Uterus (tissue), 4 donors: ENCODE data around the gene GATAD2B. TPM values are rescaled to one million over a fixed set of nuclear protein-coding genes. Genes with fewer than 3 reads are reported as not detected.

Experiments used
- DNase-seq, 2 donors: peaks; one replicate each; pipeline ENCODE4 v3.0.0-alpha.2; 2019 to 2020
- H3K27ac ChIP-seq, 2 donors: fragments of 200-600 bp; sonication (generic); 1 replicate in 1 of 2; 2 replicates in 1 of 2; pipeline ENCODE4 v1.5.1; 2016 to 2018
- H3K27me3 ChIP-seq, 2 donors: fragments of 200-600 bp; sonication (generic); one replicate each; pipeline ENCODE4 v1.5.1; 2018 to 2019; ENCODE audit warnings: control low read depth in 1 of 2
- H3K36me3 ChIP-seq, 2 donors: fragments of 200-600 bp; sonication (generic); one replicate each; pipeline ENCODE4 v1.5.1; 2019; ENCODE audit warnings: control low read depth in 1 of 2
- H3K4me1 ChIP-seq, 2 donors: fragments of 200-600 bp; sonication (generic); one replicate each; pipeline ENCODE4 v1.5.1; 2018 to 2019; ENCODE audit warnings: control low read depth in 1 of 2
- H3K4me3 ChIP-seq, 2 donors: fragments of 200-600 bp; sonication (generic); 1 replicate in 1 of 2; 2 replicates in 1 of 2; pipeline ENCODE4 v1.5.1; 2018 to 2019; ENCODE audit warnings: mild to moderate bottlenecking in 1 of 2
- H3K9me3 ChIP-seq, 2 donors: fragments of 200-600 bp; sonication (generic); one replicate each; pipeline ENCODE4 v1.5.1; 2019; ENCODE audit warnings: control low read depth in 1 of 2
- POLR2A ChIP-seq, 2 donors: fragments of 450-650 bp; IDR thresholded peaks; one replicate each; pipeline ENCODE4 v1.6.1; 2016; ENCODE audit warnings: antibody characterized with exemption in 2 of 2, mild to moderate bottlenecking in 1 of 2, moderate library complexity in 1 of 2
- intact Hi-C: fragments of 100-400 bp; cut with DNase I; formaldehyde crosslinking; loops from one replicate; pipeline ENCODE4 v1.15.1; 2023; ENCODE audit warnings: low total_unique reads
- total RNA-seq, 4 donors: library from RNA; depleted of rRNA in 3 of 4; stranded (reverse); fragments of >200 nt in 3 of 4; gene quantifications; one replicate each; pipeline versions ENCODE4 v1.1.0 to v1.2.4, GENCODE V29; 2014 to 2023
- TF ChIP-seq, protein P1 (sequence below), 4 experiments: fragments of 200-600 bp in 2 of 4; fragments of 450-650 bp in 2 of 4; sonication (generic) in 2 of 4; IDR thresholded peaks; one replicate each; pipeline ENCODE4 v1.5.1; 2016 to 2019; ENCODE audit warnings: antibody characterized with exemption in 4 of 4, mild to moderate bottlenecking in 2 of 4, moderate library complexity in 1 of 4
- donor health status: DM: yes; HTN: yes; CAD: no.

GATAD2B gene
- total RNA-seq, 4 donors from 2014 or later: 7.1 to 79.0 (median 26.6) TPM

GRCh38 chr1:153833171-153833570 lies 89.6 kb downstream of the GATAD2B start:
- H3K36me3 ChIP-seq: no peaks in the 10 kb centered on the region
- no peak for DNase-seq
- H3K9me3 ChIP-seq: no peaks in the 10 kb centered on the region
- intact Hi-C loops: no loop called here
- no peaks in the 10 kb centered on the region for H3K27me3 ChIP-seq
- TF ChIP-seq POLR2A (IDR thresholded peaks at IDR 0.05): no peak
- TF ChIP-seq, protein P1, sequence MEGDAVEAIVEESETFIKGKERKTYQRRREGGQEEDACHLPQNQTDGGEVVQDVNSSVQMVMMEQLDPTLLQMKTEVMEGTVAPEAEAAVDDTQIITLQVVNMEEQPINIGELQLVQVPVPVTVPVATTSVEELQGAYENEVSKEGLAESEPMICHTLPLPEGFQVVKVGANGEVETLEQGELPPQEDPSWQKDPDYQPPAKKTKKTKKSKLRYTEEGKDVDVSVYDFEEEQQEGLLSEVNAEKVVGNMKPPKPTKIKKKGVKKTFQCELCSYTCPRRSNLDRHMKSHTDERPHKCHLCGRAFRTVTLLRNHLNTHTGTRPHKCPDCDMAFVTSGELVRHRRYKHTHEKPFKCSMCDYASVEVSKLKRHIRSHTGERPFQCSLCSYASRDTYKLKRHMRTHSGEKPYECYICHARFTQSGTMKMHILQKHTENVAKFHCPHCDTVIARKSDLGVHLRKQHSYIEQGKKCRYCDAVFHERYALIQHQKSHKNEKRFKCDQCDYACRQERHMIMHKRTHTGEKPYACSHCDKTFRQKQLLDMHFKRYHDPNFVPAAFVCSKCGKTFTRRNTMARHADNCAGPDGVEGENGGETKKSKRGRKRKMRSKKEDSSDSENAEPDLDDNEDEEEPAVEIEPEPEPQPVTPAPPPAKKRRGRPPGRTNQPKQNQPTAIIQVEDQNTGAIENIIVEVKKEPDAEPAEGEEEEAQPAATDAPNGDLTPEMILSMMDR (IDR thresholded peaks at IDR 0.05): no peak
- H3K27ac ChIP-seq: no peak overlapping the region
- no peaks in the 10 kb centered on the region for H3K4me1 ChIP-seq
- H3K4me3 ChIP-seq: no peak overlapping the region

- Histone ChIP-seq H3K36me3 (no peaks in the 10 kb centered on the region), H3K4me3 (no peak overlapping the region), H3K9me3 (no peaks in the 10 kb centered on the region), H3K27me3 (no peaks in the 10 kb centered on the region), H3K4me1 (no peaks in the 10 kb centered on the region), H3K27ac (no peak overlapping the region)
- TF ChIP-seq, protein P1 (IDR thresholded peaks at IDR 0.05): no peak
- TF ChIP-seq POLR2A (IDR thresholded peaks at IDR 0.05): no peak
- intact Hi-C loops: no loop called here
- no peak for DNase-seq
Observed at GRCh38 chr1:153832293-153832692, 90.5 kb downstream of the GATAD2B start.

DNA sequence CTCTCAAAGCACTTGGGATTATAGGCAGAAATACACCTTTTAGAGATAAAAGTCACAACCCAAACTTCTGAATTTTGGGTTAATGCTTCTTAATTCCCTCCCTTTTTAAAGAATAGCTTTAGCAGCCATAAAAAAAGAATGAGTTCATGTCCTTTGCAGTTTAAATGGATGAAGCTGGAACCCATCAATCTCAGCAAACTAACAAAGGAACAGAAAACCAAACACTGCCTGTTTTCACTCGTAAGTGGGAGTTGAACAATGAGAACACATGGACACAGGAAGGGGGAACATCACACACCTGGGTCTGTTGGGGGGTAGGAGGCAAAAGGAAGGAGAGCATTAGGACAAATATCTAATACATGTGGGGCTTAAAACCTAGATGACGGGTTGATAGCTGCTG lies 91.7 kb downstream of the GATAD2B start:
- no peaks in the 10 kb centered on the region for H3K27me3 ChIP-seq
- no peaks in the 10 kb centered on the region for H3K36me3 ChIP-seq
- no peaks in the 10 kb centered on the region for H3K9me3 ChIP-seq
- DNase-seq: no peak
- no peak overlapping the region for H3K4me3 ChIP-seq
- H3K27ac ChIP-seq: no peak overlapping the region
- intact Hi-C loops: no loop called here
- TF ChIP-seq POLR2A (IDR thresholded peaks at IDR 0.05): no peak
- TF ChIP-seq, protein P1 (IDR thresholded peaks at IDR 0.05): no peak
- no peaks in the 10 kb centered on the region for H3K4me1 ChIP-seq

DNA sequence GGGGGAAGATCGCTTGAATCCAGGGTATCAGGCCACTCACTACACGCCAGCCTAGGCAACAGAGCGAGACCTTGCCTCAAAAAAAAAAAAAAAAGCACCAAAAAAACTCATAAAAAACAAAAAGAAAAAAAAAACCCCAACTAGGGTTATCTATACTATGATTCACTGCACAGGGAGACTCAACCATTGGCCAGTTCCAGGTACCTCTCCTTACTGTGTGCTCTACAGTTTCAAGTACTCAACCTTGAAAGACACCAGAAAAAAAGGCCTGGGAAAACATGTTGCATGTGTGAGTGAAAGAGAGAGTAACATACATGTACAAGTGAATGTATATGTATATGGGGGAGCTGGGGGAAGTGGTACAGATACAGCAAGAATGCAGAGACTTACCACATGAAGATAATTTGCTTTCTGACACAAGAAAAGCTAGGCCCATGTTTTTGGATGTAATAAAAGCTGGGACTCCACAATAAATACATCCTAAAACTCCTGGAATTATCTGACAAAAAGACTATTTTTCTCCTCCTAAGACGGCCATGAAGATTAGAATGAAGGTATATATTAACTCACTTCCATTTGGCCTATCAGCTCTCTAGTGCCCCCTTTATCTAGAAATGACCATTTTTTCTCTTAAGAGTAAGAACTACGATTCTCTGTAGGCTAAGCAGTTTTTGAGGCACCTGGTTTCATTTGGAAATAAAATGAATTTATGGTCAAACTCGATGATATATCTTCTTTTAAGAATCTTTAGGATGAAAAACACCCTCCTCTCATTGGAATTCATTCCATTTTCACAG lies 95.4 kb downstream of the GATAD2B start:
- intact Hi-C loops: no loop called here
- DNase-seq: no peak
- no peaks in the 10 kb centered on the region for H3K27me3 ChIP-seq
- no peak for TF ChIP-seq POLR2A (IDR thresholded peaks at IDR 0.05)
- TF ChIP-seq, protein P1 (IDR thresholded peaks at IDR 0.05): no peak
- no peak overlapping the region for H3K27ac ChIP-seq
- H3K4me3 ChIP-seq: no peak overlapping the region
- no peaks in the 10 kb centered on the region for H3K9me3 ChIP-seq
- H3K36me3 ChIP-seq: no peaks in the 10 kb centered on the region
- H3K4me1 ChIP-seq: no peaks in the 10 kb centered on the region

DNA sequence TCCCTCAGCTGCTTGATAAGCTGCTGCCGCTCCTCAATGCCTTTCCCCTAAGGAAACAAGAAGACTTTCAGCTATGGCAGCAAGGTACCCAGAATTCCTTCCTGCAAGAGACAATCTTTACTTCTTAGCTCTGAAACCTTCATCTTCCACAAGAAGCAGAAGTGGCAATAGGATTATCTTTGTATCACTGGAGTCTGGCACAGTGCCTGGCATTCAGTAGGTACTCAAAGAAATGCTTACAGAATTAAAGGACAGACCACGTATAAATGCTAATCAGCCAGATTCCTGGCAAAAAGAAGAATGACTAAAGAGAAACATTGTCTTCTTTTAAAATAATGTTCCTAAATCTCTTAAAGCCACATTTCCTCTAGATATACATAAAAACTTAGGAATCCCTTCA lies 103.9 kb downstream of the GATAD2B start:
- intact Hi-C loops: no loop called here
- TF ChIP-seq, protein P1 (IDR thresholded peaks at IDR 0.05): no peak
- no peak for TF ChIP-seq POLR2A (IDR thresholded peaks at IDR 0.05)
- no peaks in the 10 kb centered on the region for H3K36me3 ChIP-seq
- DNase-seq: no peak
- H3K4me1 ChIP-seq: no peaks in the 10 kb centered on the region
- no peak overlapping the region for H3K27ac ChIP-seq
- no peak overlapping the region for H3K4me3 ChIP-seq
- no peaks in the 10 kb centered on the region for H3K9me3 ChIP-seq
- H3K27me3 ChIP-seq: no peaks in the 10 kb centered on the region
